ENCODE data around the gene DTX3. TPM values are rescaled to one million over a fixed set of nuclear protein-coding genes. Genes with fewer than 3 reads are reported as not detected.

DTX3 gene
- total RNA-seq, 1 experiment from 2014 or later: 18.1 TPM

DNA sequence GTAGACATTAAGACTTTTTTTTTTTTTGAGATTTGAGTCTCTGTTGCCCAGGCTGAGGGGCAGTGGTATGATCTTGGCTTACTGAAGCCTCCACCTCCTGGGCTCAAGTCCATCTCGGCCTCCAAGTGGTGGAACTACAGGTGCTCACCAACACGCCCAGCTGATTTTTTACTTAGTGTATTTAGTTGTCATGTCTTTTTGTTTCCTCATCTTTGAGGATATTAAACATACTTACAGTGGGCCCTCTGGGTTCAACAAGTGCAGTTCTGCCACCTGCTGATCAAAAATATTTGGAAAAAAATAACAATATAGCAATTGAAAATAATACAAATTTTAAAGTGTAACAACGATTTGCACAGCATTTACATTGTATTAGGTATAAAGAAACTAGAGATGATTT lies 32.7 kb downstream of the DTX3 start:
- no peak overlapping the region for H3K4me3 ChIP-seq
- BruUV-seq (replicated peaks): no TSS peak
- H3K9me3 ChIP-seq (ENCODE audit: insufficient read depth, low read depth): no peaks in the 10 kb centered on the region
- peaks cover 27% of the 10 kb centered on the region for H3K27me3 ChIP-seq (ENCODE audit: insufficient read depth, low read depth)
- intact Hi-C loops (cut with micrococcal nuclease; ENCODE audit: unreplicated experiment): no loop called here
- no peaks in the 10 kb centered on the region for H4K20me1 ChIP-seq (ENCODE audit: insufficient read depth)
- H3K4me2 ChIP-seq: no peak overlapping the region
- H3K9me2 ChIP-seq (ENCODE audit: insufficient read depth): no peaks in the 10 kb centered on the region
- ChIA-PET POLR2A (ENCODE audit: unreplicated experiment) (interaction anchor here (0.7 kb wide), 1 partner anchor 26 kb away, joined by 7 read pairs; the partner anchor contains the start of gene ARHGEF25), CTCF (interaction anchor here (0.7 kb wide), 1 partner anchor 182 kb away, joined by 8 read pairs; the partner anchor contains the start of gene INHBE)
- no peak overlapping the region for H2AFZ ChIP-seq
- TF ChIP-seq, protein P1, sequence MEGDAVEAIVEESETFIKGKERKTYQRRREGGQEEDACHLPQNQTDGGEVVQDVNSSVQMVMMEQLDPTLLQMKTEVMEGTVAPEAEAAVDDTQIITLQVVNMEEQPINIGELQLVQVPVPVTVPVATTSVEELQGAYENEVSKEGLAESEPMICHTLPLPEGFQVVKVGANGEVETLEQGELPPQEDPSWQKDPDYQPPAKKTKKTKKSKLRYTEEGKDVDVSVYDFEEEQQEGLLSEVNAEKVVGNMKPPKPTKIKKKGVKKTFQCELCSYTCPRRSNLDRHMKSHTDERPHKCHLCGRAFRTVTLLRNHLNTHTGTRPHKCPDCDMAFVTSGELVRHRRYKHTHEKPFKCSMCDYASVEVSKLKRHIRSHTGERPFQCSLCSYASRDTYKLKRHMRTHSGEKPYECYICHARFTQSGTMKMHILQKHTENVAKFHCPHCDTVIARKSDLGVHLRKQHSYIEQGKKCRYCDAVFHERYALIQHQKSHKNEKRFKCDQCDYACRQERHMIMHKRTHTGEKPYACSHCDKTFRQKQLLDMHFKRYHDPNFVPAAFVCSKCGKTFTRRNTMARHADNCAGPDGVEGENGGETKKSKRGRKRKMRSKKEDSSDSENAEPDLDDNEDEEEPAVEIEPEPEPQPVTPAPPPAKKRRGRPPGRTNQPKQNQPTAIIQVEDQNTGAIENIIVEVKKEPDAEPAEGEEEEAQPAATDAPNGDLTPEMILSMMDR (conservative IDR thresholded peaks at IDR 0.05): no peak
- no peak for TF ChIP-seq EZH2 (IDR thresholded peaks at IDR 0.05; ENCODE audit: low read depth)
- no peaks in the 10 kb centered on the region for H3F3A ChIP-seq (ENCODE audit: insufficient read depth, low read depth)
- H3K36me3 ChIP-seq (ENCODE audit: low read depth): no peaks in the 10 kb centered on the region
- no peaks in the 10 kb centered on the region for H3K79me2 ChIP-seq (ENCODE audit: low read depth)
- peaks cover 8% of the 10 kb centered on the region; the same call in 1 of the 2 replicates for H3K4me1 ChIP-seq (replicated peaks; ENCODE audit: insufficient read depth)
- DNase-seq: no peak
- no peak overlapping the region for H3K27ac ChIP-seq

DNA sequence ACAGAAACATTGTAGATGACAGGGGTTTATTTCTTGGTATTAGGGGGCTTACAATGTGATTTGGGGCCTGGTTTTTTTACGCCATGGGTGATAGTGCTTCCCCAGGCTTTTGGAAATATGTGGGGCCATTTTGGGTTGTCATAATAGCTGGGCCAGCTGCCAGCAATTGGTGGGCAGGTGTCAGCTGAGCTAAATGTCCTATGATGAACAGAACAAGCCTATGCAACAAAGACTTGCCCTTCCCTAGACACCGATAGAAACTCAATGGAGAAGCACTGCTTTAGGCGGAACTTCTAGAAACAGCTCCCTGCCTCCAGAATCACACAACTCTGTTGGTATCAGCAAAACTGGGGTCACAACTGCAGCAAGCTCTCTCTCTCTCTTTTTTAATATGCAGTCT lies 33.5 kb downstream of the DTX3 start:
- no TSS peak for BruUV-seq (replicated peaks)
- Histone ChIP-seq H3K27me3 (ENCODE audit: insufficient read depth, low read depth) (peaks cover 27% of the 10 kb centered on the region), H3K79me2 (ENCODE audit: low read depth) (no peaks in the 10 kb centered on the region), H3K36me3 (ENCODE audit: low read depth) (no peaks in the 10 kb centered on the region), H4K20me1 (ENCODE audit: insufficient read depth) (no peaks in the 10 kb centered on the region), H3K4me2 (no peak overlapping the region), H3K4me3 (no peak overlapping the region), H3K9me2 (ENCODE audit: insufficient read depth) (no peaks in the 10 kb centered on the region), H3F3A (ENCODE audit: insufficient read depth, low read depth) (no peaks in the 10 kb centered on the region), H3K27ac (no peak overlapping the region), H3K9me3 (ENCODE audit: insufficient read depth, low read depth) (no peaks in the 10 kb centered on the region), H2AFZ (no peak overlapping the region), H3K4me1 (replicated peaks; ENCODE audit: insufficient read depth) (peaks cover 8% of the 10 kb centered on the region; the same call in 1 of the 2 replicates)
- ChIA-PET POLR2A (ENCODE audit: unreplicated experiment) (interaction anchor here (0.7 kb wide), 1 partner anchor 27 kb away, joined by 7 read pairs; the partner anchor contains the start of gene ARHGEF25), CTCF (no interaction called here)
- intact Hi-C loops (cut with micrococcal nuclease; ENCODE audit: unreplicated experiment): no loop called here
- no peak for TF ChIP-seq EZH2 (IDR thresholded peaks at IDR 0.05; ENCODE audit: low read depth)
- TF ChIP-seq, protein P1 (conservative IDR thresholded peaks at IDR 0.05): no peak
- DNase-seq: no peak

DNA sequence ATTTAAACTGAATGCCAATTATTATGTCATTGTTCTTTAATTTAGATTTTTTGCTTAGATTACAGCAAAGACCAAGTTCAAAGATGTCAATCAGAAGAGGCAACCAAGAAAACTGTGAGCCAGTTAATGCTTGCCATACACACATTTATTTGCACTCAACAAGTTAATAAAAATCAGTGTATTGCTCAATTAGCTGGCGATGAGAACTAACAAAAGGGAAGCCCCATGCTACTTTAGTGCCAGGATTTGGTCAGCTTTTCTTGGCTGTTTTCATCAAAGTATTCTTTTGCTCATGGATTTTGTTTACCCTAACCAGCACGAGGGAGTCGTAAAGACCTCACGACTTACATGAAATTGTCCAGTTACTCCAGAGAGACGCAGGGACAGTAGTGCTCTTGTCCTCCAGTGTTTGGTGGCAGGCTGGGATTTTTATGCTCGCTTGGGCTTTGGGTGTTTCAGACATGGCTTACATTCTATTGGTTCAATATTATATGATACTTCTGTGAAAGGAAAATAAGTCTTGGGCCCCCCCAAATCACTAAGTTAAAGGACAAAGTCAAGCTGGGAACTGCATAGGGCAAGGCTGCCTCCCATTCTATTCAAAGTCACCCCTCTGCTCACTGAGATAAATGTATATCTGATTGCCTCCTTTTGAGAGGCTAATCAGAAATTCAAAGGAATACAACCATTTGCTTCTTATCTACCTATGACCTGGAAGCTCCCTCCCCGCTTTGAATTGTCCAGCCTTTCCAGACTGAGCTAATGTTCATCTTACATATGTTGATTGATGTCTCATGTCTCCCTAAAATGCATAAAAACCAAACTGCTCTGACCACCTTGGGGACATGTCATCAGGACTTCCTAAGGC lies 35.8 kb downstream of the DTX3 start:
- H3K27me3 ChIP-seq (ENCODE audit: insufficient read depth, low read depth): peaks cover 27% of the 10 kb centered on the region
- no peaks in the 10 kb centered on the region for H3K36me3 ChIP-seq (ENCODE audit: low read depth)
- POLR2A ChIA-PET (ENCODE audit: unreplicated experiment): no interaction called here
- no peaks in the 10 kb centered on the region for H3F3A ChIP-seq (ENCODE audit: insufficient read depth, low read depth)
- CTCF ChIA-PET: no interaction called here
- no peak overlapping the region for H2AFZ ChIP-seq
- BruUV-seq (replicated peaks): no TSS peak
- no peaks in the 10 kb centered on the region for H4K20me1 ChIP-seq (ENCODE audit: insufficient read depth)
- no peaks in the 10 kb centered on the region for H3K79me2 ChIP-seq (ENCODE audit: low read depth)
- intact Hi-C loops (cut with micrococcal nuclease; ENCODE audit: unreplicated experiment): no loop called here
- no peak for TF ChIP-seq EZH2 (IDR thresholded peaks at IDR 0.05; ENCODE audit: low read depth)
- TF ChIP-seq, protein P1 (conservative IDR thresholded peaks at IDR 0.05): no peak
- no peaks in the 10 kb centered on the region for H3K9me2 ChIP-seq (ENCODE audit: insufficient read depth)
- H3K4me3 ChIP-seq: no peak overlapping the region
- no peak for DNase-seq
- no peak overlapping the region for H3K27ac ChIP-seq
- no peak overlapping the region for H3K4me2 ChIP-seq
- H3K9me3 ChIP-seq (ENCODE audit: insufficient read depth, low read depth): peaks cover 11% of the 10 kb centered on the region; the same call in 1 of the 2 replicates
- H3K4me1 ChIP-seq (replicated peaks; ENCODE audit: insufficient read depth): no peaks in the 10 kb centered on the region

All from PC-9 (cell line).